ENCODE data around the gene PPIE.

The PPIE gene

GRCh38 chr1:39755965-39756659 lies 17.4 kb downstream of the PPIE start:
- Mint-ChIP-seq H3K36me3 (ENCODE audit: low read depth) (peaks cover 44% of the 10 kb centered on the region), H3K9me3 (no peaks in the 10 kb centered on the region), H3K4me3 (no peak overlapping the region), H3K4me1 (peaks cover 1% of the 10 kb centered on the region), H3K27ac (no peak overlapping the region), H3K27me3 (ENCODE audit: low read depth, poor library complexity) (no peaks in the 10 kb centered on the region)
- TF ChIP-seq, protein P1, sequence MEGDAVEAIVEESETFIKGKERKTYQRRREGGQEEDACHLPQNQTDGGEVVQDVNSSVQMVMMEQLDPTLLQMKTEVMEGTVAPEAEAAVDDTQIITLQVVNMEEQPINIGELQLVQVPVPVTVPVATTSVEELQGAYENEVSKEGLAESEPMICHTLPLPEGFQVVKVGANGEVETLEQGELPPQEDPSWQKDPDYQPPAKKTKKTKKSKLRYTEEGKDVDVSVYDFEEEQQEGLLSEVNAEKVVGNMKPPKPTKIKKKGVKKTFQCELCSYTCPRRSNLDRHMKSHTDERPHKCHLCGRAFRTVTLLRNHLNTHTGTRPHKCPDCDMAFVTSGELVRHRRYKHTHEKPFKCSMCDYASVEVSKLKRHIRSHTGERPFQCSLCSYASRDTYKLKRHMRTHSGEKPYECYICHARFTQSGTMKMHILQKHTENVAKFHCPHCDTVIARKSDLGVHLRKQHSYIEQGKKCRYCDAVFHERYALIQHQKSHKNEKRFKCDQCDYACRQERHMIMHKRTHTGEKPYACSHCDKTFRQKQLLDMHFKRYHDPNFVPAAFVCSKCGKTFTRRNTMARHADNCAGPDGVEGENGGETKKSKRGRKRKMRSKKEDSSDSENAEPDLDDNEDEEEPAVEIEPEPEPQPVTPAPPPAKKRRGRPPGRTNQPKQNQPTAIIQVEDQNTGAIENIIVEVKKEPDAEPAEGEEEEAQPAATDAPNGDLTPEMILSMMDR (IDR thresholded peaks at IDR 0.05), result no peak
- DNase-seq, result no peak

DNA sequence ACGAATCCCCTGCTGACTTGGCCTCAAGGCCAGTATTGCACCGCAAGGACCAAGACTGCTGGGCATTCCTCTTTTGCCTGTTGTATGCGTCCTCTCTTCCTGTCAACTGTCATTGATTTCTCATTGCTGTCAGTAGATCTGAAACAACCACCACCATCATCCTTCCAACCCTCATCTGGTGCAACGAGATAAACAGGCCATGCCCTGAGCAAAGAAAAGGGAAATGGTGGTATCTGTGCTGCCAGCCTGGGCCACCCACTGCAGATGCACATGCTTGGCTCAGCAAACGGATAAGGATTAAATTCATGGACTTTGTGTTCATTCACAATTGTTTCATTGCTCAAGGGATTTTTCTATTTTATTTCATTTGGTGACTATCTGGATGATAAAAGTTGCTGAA lies 18.8 kb downstream of the PPIE start:
- Mint-ChIP-seq H3K4me3 (no peak overlapping the region), H3K36me3 (ENCODE audit: low read depth) (peaks cover 36% of the 10 kb centered on the region), H3K27me3 (ENCODE audit: low read depth, poor library complexity) (no peaks in the 10 kb centered on the region), H3K4me1 (peaks cover 9% of the 10 kb centered on the region), H3K27ac (no peak overlapping the region), H3K9me3 (no peaks in the 10 kb centered on the region)
- no peak for DNase-seq
- TF ChIP-seq, protein P1 (IDR thresholded peaks at IDR 0.05), result no peak

DNA sequence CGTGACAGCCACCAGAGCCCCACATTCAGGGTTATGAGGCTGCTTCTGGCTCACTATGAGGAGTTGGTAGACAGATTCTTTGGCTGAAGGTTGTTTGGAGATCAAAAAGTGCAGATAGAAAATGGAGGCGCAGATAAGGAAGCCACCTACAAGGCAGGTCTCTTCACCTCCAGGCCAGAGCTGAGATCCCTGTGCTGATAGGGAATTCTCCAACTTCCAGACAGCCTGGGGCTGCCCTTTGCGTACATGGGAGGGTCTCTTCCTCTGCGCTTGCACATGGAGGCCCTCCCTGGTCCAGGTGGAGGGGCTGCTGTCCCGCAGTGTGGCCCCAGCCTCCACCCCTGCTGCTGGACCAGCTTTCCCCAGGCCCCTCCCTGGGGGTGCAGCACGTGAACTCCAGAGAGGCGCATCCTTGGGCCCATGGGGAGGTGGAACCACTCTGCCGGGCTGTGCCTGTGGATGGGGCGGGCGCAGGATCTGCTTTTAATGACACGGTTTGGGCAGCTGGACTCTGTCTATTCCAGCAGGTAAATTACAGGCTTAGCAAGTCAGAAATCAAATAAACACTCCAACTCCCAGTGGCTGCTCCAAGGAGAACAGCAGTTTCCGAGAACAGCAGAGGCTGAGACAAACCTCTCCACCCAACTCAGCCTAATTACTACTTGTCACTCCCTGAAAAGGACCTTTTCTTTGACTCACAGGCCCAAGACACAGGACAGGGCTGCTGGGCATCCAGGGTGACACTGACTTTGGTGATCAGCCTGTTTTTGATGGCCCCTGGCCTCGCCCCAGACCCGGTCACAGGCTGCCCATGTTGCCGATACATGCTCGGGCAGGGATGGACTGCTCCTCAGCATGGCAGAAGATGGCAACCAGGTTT lies 20.1 kb downstream of the PPIE start:
- Mint-ChIP-seq H3K4me1 (peaks cover 9% of the 10 kb centered on the region), H3K27ac (no peak overlapping the region), H3K27me3 (ENCODE audit: low read depth, poor library complexity) (no peaks in the 10 kb centered on the region), H3K4me3 (no peak overlapping the region), H3K9me3 (no peaks in the 10 kb centered on the region), H3K36me3 (ENCODE audit: low read depth) (peaks cover 27% of the 10 kb centered on the region)
- TF ChIP-seq, protein P1 (IDR thresholded peaks at IDR 0.05), result no peak
- DNase-seq, result no peak

GRCh38 chr1:39759436-39759726 lies 20.7 kb downstream of the PPIE start:
- DNase-seq, result no peak
- Mint-ChIP-seq H3K4me1 (peaks cover 9% of the 10 kb centered on the region), H3K36me3 (ENCODE audit: low read depth) (peaks cover 24% of the 10 kb centered on the region), H3K27ac (no peak overlapping the region), H3K4me3 (no peak overlapping the region), H3K27me3 (ENCODE audit: low read depth, poor library complexity) (no peaks in the 10 kb centered on the region), H3K9me3 (no peaks in the 10 kb centered on the region)
- TF ChIP-seq, protein P1 (IDR thresholded peaks at IDR 0.05), result no peak

GRCh38 chr1:39760074-39761008 lies 21.7 kb downstream of the PPIE start:
- Mint-ChIP-seq H3K4me3 (no peak overlapping the region), H3K4me1 (peaks cover 9% of the 10 kb centered on the region), H3K9me3 (no peaks in the 10 kb centered on the region), H3K36me3 (ENCODE audit: low read depth) (peaks cover 24% of the 10 kb centered on the region), H3K27me3 (ENCODE audit: low read depth, poor library complexity) (no peaks in the 10 kb centered on the region), H3K27ac (no peak overlapping the region)
- DNase-seq, result no peak
- TF ChIP-seq, protein P1 (IDR thresholded peaks at IDR 0.05), result no peak
